GM18867 (cell line): ENCODE results near the gene SLC27A5.
A peak's percentile ranks its signal among the peaks of the same experiment; 100 is the strongest.

Experiments
- ATAC-seq: cut with Tn5 transposase; IDR thresholded peaks from one replicate; pipeline ENCODE4 v1.9.1; 2021; ENCODE audit warnings: mild to moderate bottlenecking, moderate library complexity; ENCODE audit not compliant: unreplicated experiment

Gene SLC27A5

GRCh38 chr19:58511353-58512208 is at the start of gene SLC27A5:
SLC27A5 (minus strand) TSS chr19:58511992; CDS start chr19:58511955, 37 bp downstream.
- ATAC-seq, result no peak

- no peak for ATAC-seq
Observed at GRCh38 chr19:58560921-58561320, 49.1 kb upstream of the SLC27A5 start.

- ATAC-seq, result no peak
Observed at GRCh38 chr19:58560007-58560887, 48.5 kb upstream of the SLC27A5 start.

GRCh38 chr19:58559275-58560006 is 47.6 kb upstream of the SLC27A5 start:
- ATAC-seq, result peak; percentile 26

- ATAC-seq, result peak; percentile 50
Observed at GRCh38 chr19:58558623-58559274, 47.0 kb upstream of the SLC27A5 start.

GRCh38 chr19:58558066-58558622 is 46.4 kb upstream of the SLC27A5 start, which contains the start of gene UBE2M:
UBE2M (minus strand) TSS chr19:58558611; CDS start chr19:58558381, 230 bp downstream.
- ATAC-seq, result peak; percentile 1

GRCh38 chr19:58557221-58558065 is 45.7 kb upstream of the SLC27A5 start:
- ATAC-seq, result no peak

- no peak for ATAC-seq
Observed at GRCh38 chr19:58556622-58557220, 44.9 kb upstream of the SLC27A5 start.

- no peak for ATAC-seq
Observed at GRCh38 chr19:58555920-58556621, 44.3 kb upstream of the SLC27A5 start.

GRCh38 chr19:58555369-58555885 is 43.6 kb upstream of the SLC27A5 start:
- ATAC-seq, result no peak

- peak; percentile 35 for ATAC-seq
Observed at GRCh38 chr19:58554494-58555368, 42.9 kb upstream of the SLC27A5 start, which contains the start of gene CHMP2A. CHMP2A (minus strand) TSS chr19:58555105; CDS start chr19:58554212, 893 bp downstream.

GRCh38 chr19:58553799-58554493 is 42.2 kb upstream of the SLC27A5 start:
- no peak for ATAC-seq

- no peak for ATAC-seq
Observed at GRCh38 chr19:58552655-58553054, 40.9 kb upstream of the SLC27A5 start.

- ATAC-seq, result no peak
Observed at GRCh38 chr19:58551577-58552471, 40.0 kb upstream of the SLC27A5 start.

GRCh38 chr19:58551123-58551497 is 39.3 kb upstream of the SLC27A5 start:
- no peak for ATAC-seq
